NT2/D1 (cell line): ENCODE measurements around the gene SCAI.

Source experiments
- SUZ12 ChIP-seq: IDR thresholded peaks from 2 replicates; pipeline ENCODE4 v1.6.1; 2011; ENCODE audit not compliant: insufficient read length, insufficient read depth; ENCODE audit errors: extremely low read depth
- YY1 ChIP-seq: IDR thresholded peaks from 2 replicates; pipeline ENCODE4 v1.6.1; 2011; ENCODE audit not compliant: insufficient read length, insufficient read depth

- no peak for TF ChIP-seq SUZ12
- TF ChIP-seq YY1, result no peak
These were observed 23.6 kb downstream of the SCAI start for GRCh38 chr9:125119643-125120286.
